Lung (tissue), 12 donors: ENCODE results near the gene HECTD1. TPM values are rescaled to one million over a fixed set of nuclear protein-coding genes. Genes with fewer than 3 reads are reported as not detected.

Source experiments
- ATAC-seq: fragments of 200-7000 bp; cut with Tn5 transposase; one replicate; pipeline ENCODE4 v1.9.1; 2020; ENCODE audit warnings: moderate number of reproducible peaks; ENCODE audit not compliant: insufficient read depth, low FRiP score
- DNase-seq, 3 donors: peaks; one replicate each; pipeline ENCODE4 v3.0.0-alpha.2; 2013 to 2017
- H3K27ac ChIP-seq, 2 donors: one replicate each; pipeline ENCODE4 v1.5.1; 2013; ENCODE audit warnings: mild to moderate bottlenecking in 2 of 2, moderate library complexity in 2 of 2, control low read depth in 1 of 2, inconsistent platforms in 1 of 2, low read depth in 1 of 2, low read length in 1 of 2
- H3K27me3 ChIP-seq, 3 donors: one replicate each; pipeline ENCODE4 v1.5.1; 2013; ENCODE audit warnings: low read length in 2 of 3; ENCODE audit not compliant: control insufficient read depth in 3 of 3, insufficient read depth in 3 of 3
- H3K36me3 ChIP-seq, 4 donors: one replicate each; pipeline ENCODE4 v1.5.1; 2013; ENCODE audit warnings: low read length in 4 of 4, mild to moderate bottlenecking in 1 of 4, moderate library complexity in 1 of 4; ENCODE audit not compliant: control insufficient read depth in 4 of 4, insufficient read depth in 4 of 4
- H3K4me1 ChIP-seq, 5 donors: one replicate each; pipeline ENCODE4 v1.5.1; 2013; ENCODE audit warnings: low read length in 5 of 5, mild to moderate bottlenecking in 2 of 5, moderate library complexity in 1 of 5; ENCODE audit not compliant: control insufficient read depth in 5 of 5, insufficient read depth in 5 of 5
- H3K4me3 ChIP-seq: one replicate; pipeline ENCODE4 v1.5.1; 2013; ENCODE audit warnings: mild to moderate bottlenecking, control low read depth, moderate library complexity
- H3K9ac ChIP-seq, 2 donors: one replicate each; pipeline ENCODE4 v1.5.1; 2013; ENCODE audit warnings: low read length in 2 of 2, control low read depth in 1 of 2; ENCODE audit not compliant: insufficient read depth in 1 of 2
- H3K9me3 ChIP-seq, 4 donors: one replicate each; pipeline ENCODE4 v1.5.1; 2013; ENCODE audit warnings: low read length in 3 of 4, mild to moderate bottlenecking in 1 of 4, moderate library complexity in 1 of 4; ENCODE audit not compliant: control insufficient read depth in 4 of 4, insufficient read depth in 3 of 4
- WGBS, 2 donors: extraction: QIAGEN DNeasy Blood & Tissue Kit; methylation state at CpG; one replicate each; pipeline ENCODE4 v1.1.7; 2013; 5-methylcytosine and 5-hydroxymethylcytosine counted together
- polyA plus RNA-seq, 2 donors: library from polyadenylated mRNA; stranded (reverse); fragments of 200-250 nt; gene quantifications; one replicate each; pipeline ENCODE4 v1.2.1, GENCODE V29; 2013
- total RNA-seq, 2 donors: library from RNA; depleted of rRNA in 1 of 2; stranded (reverse); fragments of >200 nt in 1 of 2; gene quantifications; one replicate each; pipeline ENCODE4 v1.2.1, GENCODE V29; 2014 to 2021
- TF ChIP-seq, protein P1 (sequence below): IDR thresholded peaks from 2 replicates; pipeline ENCODE4 v1.5.1; 2012; ENCODE audit warnings: mild to moderate bottlenecking; ENCODE audit errors: control extremely low read depth, extremely low read depth
- donor health status: control.
- donor health status: control.
- donor health status: Bipolar disorder and iron deficiency.
- donor health status: healthy.
- donor health status: DM: yes; HTN: yes; CAD: no.

HECTD1 gene
- total and polyA plus RNA-seq, 4 donors, result 44.8 to 399 (median 97.9) TPM

GRCh38 chr14:31174433-31174832, 33.2 kb downstream of the HECTD1 start:
- H3K9me3 ChIP-seq, result no peaks in the 10 kb centered on the region
- H3K4me1 ChIP-seq, result peaks cover 0 to 4% (median 0%) of the 10 kb centered on the region in 5 donors
- H3K27me3 ChIP-seq, result no peaks in the 10 kb centered on the region
- DNase-seq, result no peak
- H3K36me3 ChIP-seq, result peaks cover 16 to 44% (median 22%) of the 10 kb centered on the region in 4 donors
- TF ChIP-seq, protein P1, sequence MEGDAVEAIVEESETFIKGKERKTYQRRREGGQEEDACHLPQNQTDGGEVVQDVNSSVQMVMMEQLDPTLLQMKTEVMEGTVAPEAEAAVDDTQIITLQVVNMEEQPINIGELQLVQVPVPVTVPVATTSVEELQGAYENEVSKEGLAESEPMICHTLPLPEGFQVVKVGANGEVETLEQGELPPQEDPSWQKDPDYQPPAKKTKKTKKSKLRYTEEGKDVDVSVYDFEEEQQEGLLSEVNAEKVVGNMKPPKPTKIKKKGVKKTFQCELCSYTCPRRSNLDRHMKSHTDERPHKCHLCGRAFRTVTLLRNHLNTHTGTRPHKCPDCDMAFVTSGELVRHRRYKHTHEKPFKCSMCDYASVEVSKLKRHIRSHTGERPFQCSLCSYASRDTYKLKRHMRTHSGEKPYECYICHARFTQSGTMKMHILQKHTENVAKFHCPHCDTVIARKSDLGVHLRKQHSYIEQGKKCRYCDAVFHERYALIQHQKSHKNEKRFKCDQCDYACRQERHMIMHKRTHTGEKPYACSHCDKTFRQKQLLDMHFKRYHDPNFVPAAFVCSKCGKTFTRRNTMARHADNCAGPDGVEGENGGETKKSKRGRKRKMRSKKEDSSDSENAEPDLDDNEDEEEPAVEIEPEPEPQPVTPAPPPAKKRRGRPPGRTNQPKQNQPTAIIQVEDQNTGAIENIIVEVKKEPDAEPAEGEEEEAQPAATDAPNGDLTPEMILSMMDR, result no peak
- 96 to 98% methylated on average over 4 of the region's 4 CpGs for WGBS, 2 donors
- H3K9ac ChIP-seq, result no peak overlapping the region
- no peak overlapping the region for H3K4me3 ChIP-seq
- ATAC-seq, result no peak
- no peak overlapping the region for H3K27ac ChIP-seq

DNA sequence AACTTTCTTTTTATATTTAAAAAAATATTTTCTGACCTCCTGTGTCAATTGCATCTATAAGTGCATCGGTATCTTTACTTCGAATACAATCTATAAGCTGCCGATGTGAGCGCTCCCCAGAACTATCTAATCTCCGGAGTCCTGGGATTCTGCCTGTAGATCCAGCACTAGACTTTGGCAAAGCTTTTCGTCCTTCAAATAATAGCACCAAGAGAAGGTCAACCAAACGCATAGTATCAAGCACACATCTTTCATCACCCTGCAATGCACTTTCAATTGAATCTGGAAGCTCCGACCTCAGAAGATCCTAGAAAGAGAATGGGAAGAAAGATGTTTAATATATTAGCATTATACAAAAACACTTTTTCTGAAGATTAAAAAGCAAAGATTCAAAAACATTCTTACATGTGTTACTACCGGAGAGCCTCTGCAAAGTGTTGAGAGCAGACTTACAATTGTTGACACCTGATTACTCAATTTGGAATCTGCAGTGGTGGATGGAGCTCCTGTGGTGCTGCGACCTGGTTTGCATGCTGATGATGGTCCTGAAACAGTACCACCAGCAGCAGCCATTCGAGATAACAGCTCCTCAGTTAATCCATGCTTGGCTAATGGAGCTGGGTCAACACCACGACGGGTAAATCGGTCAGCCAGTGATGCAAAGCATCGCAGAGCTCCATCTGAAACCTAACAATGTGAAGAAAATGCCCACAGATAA, 34.3 kb downstream of the HECTD1 start:
- no peak for ATAC-seq
- Histone ChIP-seq H3K27ac (no peak overlapping the region), H3K9me3 (no peaks in the 10 kb centered on the region), H3K36me3 (peaks cover 17 to 51% (median 23%) of the 10 kb centered on the region in 4 donors), H3K27me3 (no peaks in the 10 kb centered on the region), H3K4me3 (no peak overlapping the region), H3K4me1 (peaks cover 0 to 4% (median 0%) of the 10 kb centered on the region in 5 donors), H3K9ac (no peak overlapping the region)
- TF ChIP-seq, protein P1, result no peak
- 95 to 96% methylated on average over 15 of the region's 15 CpGs for WGBS, 2 donors
- DNase-seq, result no peak

GRCh38 chr14:31172084-31172483, 35.5 kb downstream of the HECTD1 start:
- Histone ChIP-seq H3K4me3 (no peak overlapping the region), H3K9me3 (no peaks in the 10 kb centered on the region), H3K36me3 (peaks cover 15 to 54% (median 30%) of the 10 kb centered on the region in 4 donors), H3K27ac (no peak overlapping the region), H3K4me1 (peaks cover 0 to 4% (median 0%) of the 10 kb centered on the region in 5 donors), H3K9ac (no peak overlapping the region), H3K27me3 (no peaks in the 10 kb centered on the region)
- no peak for DNase-seq
- TF ChIP-seq, protein P1, result no peak
- no peak for ATAC-seq
- WGBS, 2 donors, result 87 to 92% methylated on average over 6 of the region's 6 CpGs

DNA sequence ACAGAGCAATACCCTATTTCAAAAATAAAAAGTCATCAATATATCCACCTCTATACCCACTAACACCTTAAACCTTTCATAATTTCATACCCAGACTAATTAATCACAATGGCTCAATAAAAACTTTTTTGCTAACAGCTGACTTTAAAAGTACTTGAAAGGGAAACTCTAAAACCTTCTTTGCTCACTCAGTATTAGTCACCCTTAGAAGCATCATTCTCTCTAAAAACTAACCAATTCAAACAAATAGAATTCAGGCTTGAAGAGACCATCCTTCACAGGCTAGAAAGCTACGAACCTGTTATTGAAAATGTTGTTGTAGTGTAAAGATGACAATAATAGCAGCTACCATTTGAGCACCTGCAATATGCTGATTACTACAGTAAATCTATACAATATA, 37.2 kb downstream of the HECTD1 start:
- H3K27me3 ChIP-seq, result no peaks in the 10 kb centered on the region
- TF ChIP-seq, protein P1, result no peak
- peaks cover 18 to 64% (median 30%) of the 10 kb centered on the region in 4 donors for H3K36me3 ChIP-seq
- H3K9me3 ChIP-seq, result no peaks in the 10 kb centered on the region
- H3K27ac ChIP-seq, result no peak overlapping the region
- no peak overlapping the region for H3K9ac ChIP-seq
- no peak overlapping the region for H3K4me3 ChIP-seq
- peaks cover 0 to 6% (median 0%) of the 10 kb centered on the region in 5 donors for H3K4me1 ChIP-seq
- WGBS, 2 donors, result 41 to 95% methylated on average over 1 of the region's 1 CpG
- ATAC-seq, result no peak
- no peak for DNase-seq
